ENCODE data around the gene MALL. TPM values are rescaled to one million over a fixed set of nuclear protein-coding genes. Genes with fewer than 3 reads are reported as not detected.

MALL gene
- total and polyA plus RNA-seq, 2 of the 13 experiments (the other 11 are each of a cell fraction or from before 2014, with no cell fraction given), result not detected

- FAIRE-seq, result no peak
- Histone ChIP-seq H3K9ac (ENCODE audit: insufficient read depth, low read depth, low read length) (no peak overlapping the region), H3K36me3 (replicated peaks in 1 of 2; ENCODE audit: control insufficient read depth in 1 of 2, insufficient read depth in 2 of 2, low read length in 2 of 2) (no peaks in the 10 kb centered on the region), H3K79me2 (ENCODE audit: insufficient read depth, low read length) (no peaks in the 10 kb centered on the region), H3K27ac (ENCODE audit: extremely low read length, insufficient read depth, low read length) (no peak overlapping the region), H3K4me1 (ENCODE audit: insufficient read depth, low read length) (peaks cover 41% of the 10 kb centered on the region), H3K4me2 (ENCODE audit: low read depth, low read length) (no peak overlapping the region), H3K9me3 (ENCODE audit: low read length) (no peaks in the 10 kb centered on the region), H3K4me3 (replicated peaks in 1 of 3; ENCODE audit: insufficient read depth in 1 of 3, low read depth in 2 of 3, low read length in 3 of 3) (no peak overlapping the region), H4K20me1 (ENCODE audit: insufficient read depth, low read length) (no peaks in the 10 kb centered on the region), H3K27me3 (ENCODE audit: control insufficient read depth in 1 of 2, insufficient read depth in 2 of 2, low read length in 2 of 2) (peaks cover 0 to 11% of the 10 kb centered on the region in 2 experiments; a peak in 3 of 5 replicates), H2AFZ (ENCODE audit: low read length) (no peak overlapping the region)
- 77% methylated on average over 8 of the region's 8 CpGs for WGBS (ENCODE audit: low lambda C conversion rate)
- ChIA-PET POLR2A (no interaction called here), CTCF (ENCODE audit: low intra/inter-chr PET ratio, low total read pairs) (no interaction called here)
- in situ Hi-C loops (cut with HindIII; ENCODE audit: extremely low pct_ligation_motif_present, low pct_unique_long_range_greater_than_20kb), result no loop called here
- TF ChIP-seq PRDM4 (CRISPR knock-in tag; IDR thresholded peaks at IDR 0.05; ENCODE audit: borderline replicate concordance), result no peak
- no peak for DNase-seq (ENCODE audit: low spot score)
- intact Hi-C loops (cut with micrococcal nuclease; ENCODE audit: unreplicated experiment), result no loop called here
- ATAC-seq, result no peak
- BruUV-seq (replicated peaks), result no TSS peak
Measured at GRCh38 chr2:110100480-110100879, 15.1 kb downstream of the MALL start.

- no peaks in the 10 kb centered on the region for H3K79me2 ChIP-seq (ENCODE audit: insufficient read depth, low read length)
- CTCF ChIA-PET (ENCODE audit: low intra/inter-chr PET ratio, low total read pairs), result no interaction called here
- no peak for FAIRE-seq
- TF ChIP-seq ZNF430 (CRISPR knock-in tag; IDR thresholded peaks at IDR 0.05) (no peak), KLF9 (CRISPR knock-in tag; IDR thresholded peaks at IDR 0.05; ENCODE audit: low read depth) (no peak), TP53 (CRISPR knock-in tag; conservative IDR thresholded peaks at IDR 0.05) (no peak), NFATC3 (CRISPR knock-in tag; IDR thresholded peaks at IDR 0.05) (no peak), ZHX2 (IDR thresholded peaks at IDR 0.05; ENCODE audit: low read depth) (no peak), ZHX2 (CRISPR knock-in tag; IDR thresholded peaks at IDR 0.05; ENCODE audit: borderline replicate concordance) (no peak), NFRKB (IDR thresholded peaks at IDR 0.05) (no peak), TOE1 (CRISPR knock-in tag; IDR thresholded peaks at IDR 0.05) (no peak), NR2F2 (IDR thresholded peaks at IDR 0.05; ENCODE audit: borderline replicate concordance, low read depth) (no peak), FOXJ3 (CRISPR knock-in tag; IDR thresholded peaks at IDR 0.05; ENCODE audit: borderline replicate concordance) (no peak)
Measured at GRCh38 chr2:110099471-110100225, 16.0 kb downstream of the MALL start.

More at GRCh38 chr2:110099471-110100225, 16.0 kb downstream of the MALL start:
- H3K4me1 ChIP-seq (ENCODE audit: insufficient read depth, low read length), result peaks cover 36% of the 10 kb centered on the region
- H3K9ac ChIP-seq (ENCODE audit: insufficient read depth, low read depth, low read length), result no peak overlapping the region
- POLR2A ChIA-PET, result no interaction called here
- peaks cover 0 to 6% of the 10 kb centered on the region in 2 experiments; a peak in 2 of 5 replicates for H3K27me3 ChIP-seq (ENCODE audit: control insufficient read depth in 1 of 2, insufficient read depth in 2 of 2, low read length in 2 of 2)
- in situ Hi-C loops (cut with HindIII; ENCODE audit: extremely low pct_ligation_motif_present, low pct_unique_long_range_greater_than_20kb), result no loop called here
- no peak overlapping the region for H3K4me2 ChIP-seq (ENCODE audit: low read depth, low read length)
- H3K36me3 ChIP-seq (replicated peaks in 1 of 2; ENCODE audit: control insufficient read depth in 1 of 2, insufficient read depth in 2 of 2, low read length in 2 of 2), result no peaks in the 10 kb centered on the region
- H3K27ac ChIP-seq (ENCODE audit: extremely low read length, insufficient read depth, low read length), result no peak overlapping the region
- no peaks in the 10 kb centered on the region for H3K9me3 ChIP-seq (ENCODE audit: low read length)
- WGBS (ENCODE audit: low lambda C conversion rate), result 64% methylated on average over 10 of the region's 10 CpGs
- intact Hi-C loops (cut with micrococcal nuclease; ENCODE audit: unreplicated experiment), result no loop called here
- BruUV-seq (replicated peaks), result no TSS peak
- no peak overlapping the region for H3K4me3 ChIP-seq (replicated peaks in 1 of 3; ENCODE audit: insufficient read depth in 1 of 3, low read depth in 2 of 3, low read length in 3 of 3)
- no peaks in the 10 kb centered on the region for H4K20me1 ChIP-seq (ENCODE audit: insufficient read depth, low read length)
- DNase-seq (ENCODE audit: low spot score) (no peak), ATAC-seq (no peak)
- no peak overlapping the region for H2AFZ ChIP-seq (ENCODE audit: low read length)
